GM18505 (cell line): ENCODE results near the gene PARVA.
"Not testable (repeated sequence)": the region's sequence is repeated elsewhere in the genome, so short reads cannot be mapped to it uniquely, and the experiment has no call there.

ENCODE experiments used
- ATAC-seq: cut with Tn5 transposase; IDR thresholded peaks from one replicate; pipeline ENCODE4 v1.9.1; 2021; ENCODE audit not compliant: unreplicated experiment
- POLR2A ChIP-seq: IDR thresholded peaks from 4 replicates; pipeline ENCODE4 v1.6.1; 2011; ENCODE audit warnings: borderline replicate concordance; ENCODE audit not compliant: insufficient read depth, insufficient read length; ENCODE audit errors: extremely low read depth

PARVA gene, protein sequence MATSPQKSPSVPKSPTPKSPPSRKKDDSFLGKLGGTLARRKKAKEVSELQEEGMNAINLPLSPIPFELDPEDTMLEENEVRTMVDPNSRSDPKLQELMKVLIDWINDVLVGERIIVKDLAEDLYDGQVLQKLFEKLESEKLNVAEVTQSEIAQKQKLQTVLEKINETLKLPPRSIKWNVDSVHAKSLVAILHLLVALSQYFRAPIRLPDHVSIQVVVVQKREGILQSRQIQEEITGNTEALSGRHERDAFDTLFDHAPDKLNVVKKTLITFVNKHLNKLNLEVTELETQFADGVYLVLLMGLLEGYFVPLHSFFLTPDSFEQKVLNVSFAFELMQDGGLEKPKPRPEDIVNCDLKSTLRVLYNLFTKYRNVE

DNA sequence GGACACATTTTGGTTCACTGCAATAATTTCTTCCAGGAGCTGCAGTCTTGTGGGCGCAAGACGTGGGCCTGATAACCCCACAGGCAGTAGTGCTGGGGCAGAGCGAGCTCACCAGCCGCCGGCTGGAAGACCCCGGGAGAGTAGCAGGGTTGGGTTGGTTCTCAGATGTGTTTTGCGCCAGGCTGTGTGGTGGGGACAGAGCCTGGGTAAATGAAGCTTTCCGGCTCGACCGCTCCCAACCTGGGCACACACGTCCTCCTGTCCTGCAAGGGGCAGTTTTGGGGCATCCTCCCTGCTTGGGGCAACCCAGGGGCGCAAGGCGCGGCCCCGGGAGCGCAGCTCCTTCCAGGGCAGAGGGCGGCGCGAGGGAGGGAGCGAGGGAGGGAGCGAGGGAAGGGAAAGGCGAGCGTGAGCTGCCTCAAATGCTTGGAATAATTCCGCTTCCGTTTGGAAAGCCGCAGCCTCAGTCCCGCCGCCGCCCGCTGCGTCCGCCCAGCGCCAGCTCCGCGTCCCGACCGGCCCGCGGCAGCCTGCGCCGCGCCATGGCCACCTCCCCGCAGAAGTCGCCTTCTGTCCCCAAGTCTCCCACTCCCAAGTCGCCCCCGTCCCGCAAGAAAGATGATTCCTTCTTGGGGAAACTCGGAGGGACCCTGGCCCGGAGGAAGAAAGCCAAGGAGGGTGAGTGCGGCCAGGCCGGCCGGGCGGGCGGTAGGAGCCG lies at the start of gene PARVA:
TSS of gene PARVA (plus strand) at position 466 of the 718 bp plus-strand sequence. CDS start at position 543, 77 bp downstream.
- ATAC-seq: no peak
- no peak for TF ChIP-seq POLR2A

DNA sequence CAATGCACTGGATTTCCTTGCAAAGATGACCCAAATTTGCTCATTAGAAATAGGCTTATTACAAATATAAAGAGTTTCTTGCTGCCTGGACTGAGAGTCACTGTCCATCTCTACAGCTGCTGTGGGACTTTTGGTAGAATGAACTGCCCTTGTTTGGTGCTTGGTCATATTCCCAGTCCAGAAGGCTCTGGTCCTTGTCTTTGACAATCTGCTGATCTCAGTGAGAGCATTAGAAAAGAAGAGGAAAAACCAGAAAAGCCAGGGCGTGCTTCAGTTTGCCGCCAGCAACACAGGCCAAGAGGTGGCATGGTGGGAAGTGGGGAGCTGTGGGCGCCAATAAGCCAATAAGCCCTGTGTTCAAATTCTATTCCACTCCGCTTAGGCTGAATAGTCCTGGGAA lies 48.2 kb upstream of the PARVA start:
- ATAC-seq: no peak
- TF ChIP-seq POLR2A: no peak

DNA sequence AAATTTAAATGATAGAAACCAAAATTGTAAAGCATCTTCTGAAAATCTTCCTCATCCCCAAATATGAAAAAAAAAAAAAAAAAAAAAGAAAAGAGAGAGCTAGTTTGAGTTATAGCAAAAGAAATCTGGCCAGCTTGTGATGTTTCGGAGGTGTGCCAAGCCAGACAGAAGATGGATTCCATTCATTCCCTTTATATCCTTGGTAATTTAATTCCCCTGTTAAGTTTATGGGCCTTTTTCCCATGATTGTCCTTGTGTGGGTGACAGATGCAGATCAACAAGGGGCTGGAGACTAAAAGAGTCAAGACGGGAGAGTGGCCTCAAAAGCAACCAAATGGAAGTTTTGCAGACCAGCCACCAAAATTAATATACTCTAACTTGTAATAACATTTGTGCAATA lies 47.6 kb upstream of the PARVA start:
- no peak for TF ChIP-seq POLR2A
- no peak for ATAC-seq

GRCh38 chr11:12330485-12331231 lies 46.7 kb upstream of the PARVA start:
- no peak for TF ChIP-seq POLR2A
- ATAC-seq: no peak

- ATAC-seq: no peak
- no peak for TF ChIP-seq POLR2A
Measured at GRCh38 chr11:12331239-12331874, 46.0 kb upstream of the PARVA start.

GRCh38 chr11:12343526-12343925 lies 33.8 kb upstream of the PARVA start:
- no peak for ATAC-seq
- TF ChIP-seq POLR2A: no peak

DNA sequence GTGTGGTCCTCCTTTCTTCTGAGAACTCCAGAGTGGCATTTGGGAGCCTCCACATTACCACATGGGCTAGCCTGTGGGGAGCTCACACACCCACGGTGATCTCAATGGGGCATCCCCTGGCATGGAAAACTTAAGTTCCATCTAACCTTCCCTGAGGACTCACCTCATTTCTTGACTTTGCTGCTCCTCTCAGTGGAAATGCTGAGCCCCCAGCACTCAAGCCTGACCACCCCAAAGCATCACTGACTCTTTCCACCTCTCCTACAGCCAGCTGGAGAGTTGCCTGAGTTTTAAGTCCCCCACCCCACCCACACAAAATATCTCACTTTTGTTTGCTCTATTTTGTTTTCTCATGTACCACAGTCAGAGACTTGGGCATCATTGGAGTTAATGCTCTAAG lies 23.8 kb upstream of the PARVA start:
- no peak for TF ChIP-seq POLR2A
- ATAC-seq: no peak

GRCh38 chr11:12354750-12355545 lies 22.4 kb upstream of the PARVA start:
- ATAC-seq: no peak
- TF ChIP-seq POLR2A: no peak

DNA sequence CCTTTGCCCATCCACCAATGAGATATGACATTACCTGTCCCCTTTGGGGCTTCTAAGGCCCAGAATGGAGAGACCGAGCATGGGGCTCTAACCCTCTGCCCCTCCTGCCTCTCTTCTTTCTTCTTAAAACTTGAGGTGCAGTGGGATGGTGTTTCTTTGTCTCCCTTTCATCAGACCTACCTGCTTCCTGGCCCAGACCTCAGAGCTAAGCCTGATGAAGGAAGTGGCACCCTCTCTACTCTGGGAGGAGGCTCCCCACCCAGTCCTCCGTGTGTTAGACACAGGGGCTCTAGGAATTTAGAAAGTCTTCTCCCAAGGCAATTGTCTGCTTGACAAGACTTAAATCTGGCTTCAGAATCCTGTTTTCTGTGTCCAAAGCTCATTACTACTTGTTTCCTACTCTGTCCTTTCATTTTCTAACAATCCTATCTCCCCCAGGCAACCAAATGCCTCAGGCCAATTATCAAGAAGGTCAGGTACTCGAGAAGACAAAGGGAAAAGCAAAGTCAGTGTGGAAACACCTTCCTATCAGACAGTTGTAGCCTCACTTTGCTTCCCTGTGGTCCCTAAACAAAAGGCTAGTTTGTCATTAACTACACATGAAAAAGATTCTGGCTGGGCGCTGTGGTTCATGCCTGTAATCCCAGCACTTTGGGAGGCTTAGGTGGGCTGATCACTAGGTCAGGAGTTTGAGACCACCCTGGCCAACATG lies 20.3 kb upstream of the PARVA start:
- TF ChIP-seq POLR2A: no peak
- no peak for ATAC-seq

DNA sequence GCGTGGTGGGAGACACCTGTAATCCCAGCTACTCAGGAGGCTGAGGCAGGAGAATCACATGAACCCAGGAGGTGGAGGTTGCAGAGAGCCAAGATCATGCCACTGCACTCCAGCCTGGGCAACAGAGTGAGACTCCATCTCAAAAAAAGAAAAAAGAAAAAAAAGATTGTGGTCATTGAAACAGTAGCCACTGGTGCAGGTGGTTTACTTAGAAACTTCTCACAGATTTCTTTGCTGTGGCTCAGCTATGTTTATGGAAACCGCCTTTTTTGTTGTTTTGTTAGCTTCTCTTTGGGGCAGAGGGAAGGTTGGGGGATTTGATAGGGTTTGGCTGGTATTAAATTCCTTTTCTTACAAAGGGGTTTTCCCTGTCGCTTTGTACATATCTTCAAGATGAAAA lies 19.7 kb upstream of the PARVA start:
- ATAC-seq: not testable (repeated sequence)

DNA sequence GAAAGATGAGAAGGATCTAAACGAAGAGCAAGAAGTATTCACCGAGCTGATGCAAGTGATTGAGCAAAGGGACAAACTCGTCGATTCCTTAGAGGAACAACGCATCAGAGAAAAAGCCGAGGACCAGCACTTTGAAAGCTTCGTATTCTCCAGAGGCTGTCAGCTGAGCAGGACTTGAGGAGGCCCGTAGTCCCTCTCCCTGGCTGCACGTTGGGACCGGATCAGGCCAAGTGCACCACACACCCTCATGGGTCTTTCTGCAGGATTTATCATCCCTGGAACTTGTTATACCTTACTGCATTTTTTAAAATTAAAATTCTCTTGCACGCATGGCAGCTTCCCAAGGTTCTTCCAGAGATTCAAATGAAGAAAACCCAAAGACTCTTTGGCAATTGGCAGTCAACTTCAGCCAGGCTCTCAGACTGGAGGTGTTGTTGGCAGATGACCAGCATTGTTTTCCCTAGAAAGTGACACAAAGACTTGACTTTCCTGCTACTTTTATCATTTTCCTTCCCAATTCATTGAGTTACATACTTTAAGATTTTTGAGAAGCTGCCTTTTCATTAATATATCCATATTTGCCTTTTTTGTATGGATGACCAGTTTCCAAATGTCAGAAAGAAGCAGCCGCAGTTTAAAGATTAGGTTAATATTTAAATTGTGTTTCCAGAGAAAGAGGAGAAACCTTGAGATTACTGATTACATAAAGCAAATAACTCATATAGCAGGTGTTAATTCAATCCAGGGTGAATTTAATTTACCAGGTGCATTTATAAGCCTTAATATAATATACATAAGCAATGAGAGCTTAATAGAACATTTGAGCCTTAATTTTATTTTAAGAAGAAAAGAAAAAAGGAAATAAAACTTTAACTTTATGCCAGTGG lies 18.8 kb upstream of the PARVA start:
- no peak for TF ChIP-seq POLR2A
- no peak for ATAC-seq
